Measurements from ENCODE around the gene MGAT3.

Gene MGAT3

GRCh38 chr22:39534092-39534506 lies 77.3 kb downstream of the MGAT3 start:
- DNase-seq: no peak

GRCh38 chr22:39534591-39535356 lies 78.0 kb downstream of the MGAT3 start:
- DNase-seq: no peak

- DNase-seq: no peak
These were observed 78.5 kb downstream of the MGAT3 start for GRCh38 chr22:39535357-39535725.

- DNase-seq: no peak
These were observed 79.1 kb downstream of the MGAT3 start for GRCh38 chr22:39535831-39536449.

GRCh38 chr22:39536711-39537110 lies 79.9 kb downstream of the MGAT3 start:
- DNase-seq: no peak

- no peak for DNase-seq
These were observed 81.2 kb downstream of the MGAT3 start for GRCh38 chr22:39537975-39538374.
